HEK293T (cell line): ENCODE results near the gene USP32.

ENCODE experiments used
- BHLHE40 ChIP-seq: fragments of 450-650 bp; IDR thresholded peaks from 2 replicates; pipeline ENCODE4 v1.6.1; 2016; ENCODE audit warnings: mild to moderate bottlenecking, moderate library complexity, borderline replicate concordance
- CTBP1 ChIP-seq: fragments of 450-650 bp; IDR thresholded peaks from 2 replicates; pipeline ENCODE4 v1.6.1; 2016; ENCODE audit warnings: borderline replicate concordance
- ELF4 ChIP-seq: fragments of 450-650 bp; IDR thresholded peaks from 2 replicates; pipeline ENCODE4 v1.6.1; 2017; ENCODE audit warnings: antibody characterized with exemption
- FOXA1 ChIP-seq: fragments of 450-650 bp; IDR thresholded peaks from 2 replicates; pipeline ENCODE4 v1.6.1; 2016; ENCODE audit warnings: mild to moderate bottlenecking
- FOXK2 ChIP-seq: fragments of 450-650 bp; IDR thresholded peaks from 2 replicates; pipeline ENCODE4 v1.6.1; 2016; ENCODE audit warnings: mild to moderate bottlenecking
- FOXM1 ChIP-seq: fragments of 450-650 bp; IDR thresholded peaks from 2 replicates; pipeline ENCODE4 v1.6.1; 2017; ENCODE audit warnings: mild to moderate bottlenecking, borderline replicate concordance
- HDGF ChIP-seq: fragments of 450-650 bp; IDR thresholded peaks from 2 replicates; pipeline ENCODE4 v1.6.1; 2017; ENCODE audit warnings: antibody characterized with exemption, borderline replicate concordance
- LEF1 ChIP-seq: fragments of 450-650 bp; IDR thresholded peaks from 2 replicates; pipeline ENCODE4 v1.6.1; 2017; ENCODE audit warnings: mild to moderate bottlenecking, borderline replicate concordance
- NFRKB ChIP-seq: fragments of 450-650 bp; IDR thresholded peaks from 2 replicates; pipeline ENCODE4 v1.6.1; 2016; ENCODE audit warnings: mild to moderate bottlenecking, moderate library complexity
- SP1 ChIP-seq: fragments of 450-650 bp; IDR thresholded peaks from 2 replicates; pipeline ENCODE4 v1.6.1; 2017
- SUZ12 ChIP-seq: fragments of 450-650 bp; IDR thresholded peaks from 2 replicates; pipeline ENCODE4 v1.6.1; 2016; ENCODE audit warnings: mild to moderate bottlenecking
- TARDBP ChIP-seq: fragments of 450-650 bp; IDR thresholded peaks from 2 replicates; pipeline ENCODE4 v1.6.1; 2016
- ZNF384 ChIP-seq: fragments of 450-650 bp; IDR thresholded peaks from 2 replicates; pipeline ENCODE4 v1.6.1; 2016

DNA sequence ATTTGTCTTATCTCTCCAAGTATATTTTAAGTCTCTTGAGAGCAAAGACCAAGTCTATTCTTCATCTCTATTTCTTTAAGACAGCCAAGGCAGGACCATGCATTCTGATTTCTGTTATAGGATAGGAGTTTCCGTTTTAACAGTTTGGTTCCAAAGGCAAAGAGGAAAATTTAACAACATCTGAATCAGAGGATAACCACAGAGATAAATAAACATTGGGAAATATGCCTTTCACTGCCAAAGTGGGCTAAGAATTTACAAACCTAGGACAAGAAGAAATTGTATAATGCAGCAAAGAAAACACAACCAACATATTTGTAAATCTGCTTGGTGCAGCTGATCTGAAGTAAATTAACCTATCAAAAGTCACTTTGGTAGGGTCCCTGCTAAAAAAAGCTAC lies 37.7 kb downstream of the USP32 start:
- TF ChIP-seq FOXM1 (no peak), TARDBP (no peak), HDGF (no peak), ELF4 (no peak), SP1 (no peak), FOXA1 (no peak), BHLHE40 (no peak), FOXK2 (no peak), LEF1 (no peak), SUZ12 (no peak), NFRKB (no peak), ZNF384 (no peak), CTBP1 (no peak)
